Measurements from ENCODE around the gene UBTF. TPM values are rescaled to one million over a fixed set of nuclear protein-coding genes. Genes with fewer than 3 reads are reported as not detected.

UBTF gene
- total RNA-seq, 2 donors from 2014 or later = 121 to 140 TPM

DNA sequence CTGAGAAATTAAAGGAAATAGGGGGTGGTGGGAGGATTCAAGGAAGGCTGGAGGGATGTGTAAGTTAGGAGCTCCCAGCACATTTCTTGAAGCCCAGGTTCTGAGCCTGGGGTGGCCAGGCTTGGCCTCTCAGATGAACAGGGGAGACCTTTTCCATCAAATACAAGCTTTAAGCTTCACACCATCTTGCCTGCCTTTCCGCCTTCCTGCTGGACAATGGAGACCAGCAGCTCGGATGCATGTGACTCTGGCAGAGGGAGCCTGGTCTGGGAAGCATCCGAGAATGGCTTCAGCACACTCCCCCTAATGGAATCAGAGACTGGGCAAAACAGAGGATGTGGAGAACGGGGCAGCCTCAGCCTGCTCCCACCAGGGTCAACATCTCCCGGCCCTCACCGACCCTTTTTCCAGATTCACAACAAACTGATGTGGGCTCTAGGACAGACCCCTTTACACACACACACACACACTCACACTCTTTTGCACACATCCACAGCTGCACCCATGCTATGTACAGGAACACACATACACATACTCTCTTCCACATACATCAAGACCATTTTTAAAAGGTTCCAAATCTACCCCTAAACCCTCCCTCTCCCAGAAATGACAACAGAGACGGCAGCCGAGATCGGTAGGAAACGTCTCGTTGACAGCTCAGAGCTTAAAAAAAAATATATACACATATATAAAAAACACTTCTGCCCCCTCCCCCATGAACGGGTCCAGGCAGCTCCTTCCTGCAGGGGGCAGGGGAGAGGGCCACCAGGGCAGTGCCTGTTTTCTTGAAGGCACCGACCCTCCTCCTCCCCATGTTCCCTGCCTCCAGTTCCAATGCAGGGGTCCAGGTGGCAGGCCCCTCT is 13.3 kb downstream of the UBTF start:
- peaks cover 2% of the 10 kb centered on the region for H3K36me3 Mint-ChIP-seq (ENCODE audit: low read depth)
- no peak overlapping the region for H3K4me3 Mint-ChIP-seq
- peaks cover 36% of the 10 kb centered on the region for H3K4me1 Mint-ChIP-seq
- no peak for ATAC-seq
- no peak for DNase-seq
- no peaks in the 10 kb centered on the region for H3K27me3 Mint-ChIP-seq
- H3K27ac Mint-ChIP-seq = peak overlapping the region; percentile 34
- H3K9me3 ChIP-seq (ENCODE audit: control insufficient read depth, low read length, poor library complexity, severe bottlenecking) = no peaks in the 10 kb centered on the region

DNA sequence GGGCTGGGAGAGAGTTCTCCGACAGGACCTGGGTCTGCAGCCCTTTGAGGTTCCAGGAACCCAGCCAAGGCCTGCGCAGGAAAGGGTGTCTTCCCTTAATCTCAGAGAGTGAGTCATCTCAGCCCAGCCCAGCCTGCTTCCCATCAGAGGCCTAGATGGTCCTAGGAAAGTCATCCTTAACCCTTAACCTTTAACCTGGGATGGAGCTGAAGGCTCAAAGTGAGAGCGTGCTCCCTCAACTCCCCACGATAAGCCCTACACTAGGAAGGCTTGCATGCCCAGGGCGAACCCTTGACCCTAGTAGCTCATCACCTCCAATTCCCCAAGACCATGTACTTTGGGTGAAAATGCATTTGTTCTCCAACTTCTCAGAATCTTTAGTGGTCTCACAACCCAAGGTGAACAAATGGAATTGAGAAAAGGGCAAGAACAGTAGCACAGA is 15.0 kb downstream of the UBTF start:
- peaks cover 2% of the 10 kb centered on the region for H3K36me3 Mint-ChIP-seq (ENCODE audit: low read depth)
- ATAC-seq = no peak
- no peak overlapping the region for H3K4me3 Mint-ChIP-seq
- H3K4me1 Mint-ChIP-seq = peaks cover 38% of the 10 kb centered on the region
- no peaks in the 10 kb centered on the region for H3K9me3 ChIP-seq (ENCODE audit: control insufficient read depth, low read length, poor library complexity, severe bottlenecking)
- no peak for DNase-seq
- no peaks in the 10 kb centered on the region for H3K27me3 Mint-ChIP-seq
- H3K27ac Mint-ChIP-seq = no peak overlapping the region

DNA sequence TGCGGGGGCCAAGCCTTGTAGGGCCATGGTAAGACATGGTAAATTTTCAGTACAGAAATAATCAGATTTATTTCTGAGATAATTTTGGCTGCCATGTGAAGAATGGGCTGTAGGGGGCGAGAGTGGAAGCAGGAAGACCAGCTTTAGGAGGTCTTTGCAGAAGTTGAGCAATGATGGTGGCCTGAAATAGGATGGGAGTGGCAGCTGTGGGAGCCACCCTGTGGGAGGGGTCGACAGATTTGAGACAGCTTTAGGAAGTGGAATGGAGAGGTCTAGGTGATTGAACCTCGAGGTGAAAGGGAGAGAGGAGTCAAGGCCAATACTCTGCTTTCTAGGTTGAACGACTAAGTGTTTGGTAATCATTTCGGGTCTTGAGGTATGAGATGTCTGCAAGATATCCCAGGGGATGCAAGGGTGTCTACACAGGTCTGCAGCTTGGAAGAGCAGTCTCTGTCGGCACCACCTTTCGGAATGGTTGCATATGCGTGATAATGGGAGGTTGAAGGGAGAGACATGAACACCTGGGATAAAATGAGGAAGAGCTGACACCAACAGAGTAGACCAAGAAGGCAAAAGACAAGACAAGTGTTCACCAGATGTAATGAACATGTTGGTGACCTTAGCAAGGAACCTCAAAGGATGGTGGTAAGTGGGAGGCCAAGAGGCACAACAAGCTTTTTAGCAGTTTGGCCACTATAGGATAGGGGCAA is 15.6 kb downstream of the UBTF start:
- H3K27ac Mint-ChIP-seq = peak overlapping the region; percentile 89
- no peaks in the 10 kb centered on the region for H3K27me3 Mint-ChIP-seq
- H3K36me3 Mint-ChIP-seq (ENCODE audit: low read depth) = peaks cover 2% of the 10 kb centered on the region
- DNase-seq (no peak), ATAC-seq (no peak)
- H3K4me1 Mint-ChIP-seq = peaks cover 38% of the 10 kb centered on the region
- peak overlapping the region; percentile 34 for H3K4me3 Mint-ChIP-seq
- H3K9me3 ChIP-seq (ENCODE audit: control insufficient read depth, low read length, poor library complexity, severe bottlenecking) = no peaks in the 10 kb centered on the region

GRCh38 chr17:44202756-44203155 is 16.7 kb downstream of the UBTF start:
- Mint-ChIP-seq H3K4me3 (peak overlapping the region; percentile 55), H3K27ac (peak overlapping the region; percentile 89), H3K27me3 (no peaks in the 10 kb centered on the region)

DNA sequence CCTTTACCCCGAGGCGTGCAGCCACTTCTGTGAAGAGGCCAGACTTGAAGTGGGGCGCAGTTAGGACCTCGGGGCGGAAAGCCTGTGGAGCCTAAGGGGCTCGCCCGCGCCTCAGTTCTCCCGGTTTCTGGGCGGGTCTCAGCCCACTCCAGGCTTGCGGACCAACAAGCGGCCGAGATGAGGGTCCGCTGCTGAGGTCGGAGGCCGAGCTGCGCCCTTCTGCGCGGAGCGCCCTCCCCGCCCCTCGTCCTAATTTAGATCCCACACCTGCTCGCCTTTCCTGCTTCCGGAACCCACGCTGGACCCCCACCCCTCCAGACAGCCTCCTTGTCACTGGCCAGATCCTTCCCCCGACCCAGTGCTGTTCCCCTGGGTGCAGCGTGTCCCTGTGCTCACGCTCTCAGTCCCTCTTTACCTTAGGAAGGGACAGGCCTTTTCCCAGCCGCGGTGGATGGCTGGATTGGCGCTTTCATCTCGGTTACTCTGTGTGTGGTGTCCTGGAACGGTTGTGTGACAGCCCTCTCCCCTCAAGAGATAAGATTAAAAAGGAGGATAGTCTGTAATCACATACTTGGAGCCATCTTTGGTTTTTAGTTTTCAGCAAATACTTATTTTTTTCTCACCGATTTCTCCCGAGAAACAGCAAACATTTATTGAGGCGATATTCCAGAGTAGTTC is 18.9 kb downstream of the UBTF start:
- Mint-ChIP-seq H3K4me3 (peak overlapping the region; percentile 93), H3K4me1 (peaks cover 40% of the 10 kb centered on the region), H3K27me3 (no peaks in the 10 kb centered on the region), H3K36me3 (ENCODE audit: low read depth) (peaks cover 2% of the 10 kb centered on the region), H3K27ac (peak overlapping the region; percentile 83)
- ATAC-seq = no peak
- H3K9me3 ChIP-seq (ENCODE audit: control insufficient read depth, low read length, poor library complexity, severe bottlenecking) = no peaks in the 10 kb centered on the region
- no peak for DNase-seq

More at GRCh38 chr17:44202756-44203155, 16.7 kb downstream of the UBTF start:
- Mint-ChIP-seq H3K36me3 (ENCODE audit: low read depth) (peaks cover 2% of the 10 kb centered on the region), H3K4me1 (peaks cover 40% of the 10 kb centered on the region)
- H3K9me3 ChIP-seq (ENCODE audit: control insufficient read depth, low read length, poor library complexity, severe bottlenecking) = no peaks in the 10 kb centered on the region
- ATAC-seq = no peak
- DNase-seq = no peak

DNA sequence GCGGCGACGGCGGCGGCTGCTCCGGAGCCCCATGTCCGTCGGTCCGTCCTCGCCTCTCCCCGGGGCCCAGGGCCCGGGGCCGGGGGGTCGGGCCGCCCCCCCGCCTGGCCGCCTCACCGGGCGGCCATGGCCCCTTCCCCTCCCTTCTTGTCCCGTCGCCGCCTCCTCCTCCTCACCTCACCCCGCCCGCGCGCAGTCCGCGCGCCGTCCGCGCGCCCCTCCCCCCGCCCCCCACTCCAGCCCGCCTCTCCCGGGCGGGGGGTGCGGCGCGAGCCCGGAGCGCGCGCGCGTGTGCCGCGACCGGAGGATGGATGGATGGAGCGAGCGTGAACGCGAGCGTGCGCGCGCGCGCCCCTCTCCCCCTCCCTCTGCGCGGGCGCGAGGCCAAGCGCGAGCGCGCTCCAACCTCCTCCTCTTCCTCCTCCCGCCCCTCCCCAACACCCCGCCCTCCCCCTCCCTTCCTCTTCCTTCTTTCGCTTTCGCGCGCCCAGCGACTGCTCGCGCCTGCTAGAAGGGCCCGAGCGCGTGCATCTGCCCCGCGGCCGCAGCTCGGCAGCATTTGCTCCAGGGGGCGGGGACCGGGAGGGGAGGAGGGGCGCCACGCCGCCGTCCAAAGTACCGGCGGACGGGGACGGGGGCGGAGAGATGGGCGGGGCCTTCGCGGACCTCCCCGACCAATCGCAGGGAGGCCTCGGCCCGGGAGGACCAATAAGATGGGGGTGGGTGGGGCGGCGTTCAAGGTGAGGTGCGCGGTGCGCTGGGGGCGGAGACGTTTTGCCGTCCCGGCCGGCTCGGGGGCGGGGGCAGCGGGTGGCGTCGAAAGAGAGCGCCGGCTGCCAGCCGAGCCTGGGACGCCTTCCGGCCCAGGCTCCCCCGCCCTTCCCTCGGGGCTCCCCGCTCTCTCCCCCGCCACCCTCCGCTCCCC is 19.7 kb downstream of the UBTF start, which contains the start of gene ATXN7L3:
Gene ATXN7L3 (minus strand): TSS at position 332 of the 925 bp plus-strand sequence. CDS start 1,814 bp downstream, outside the sequence.
- peaks cover 2% of the 10 kb centered on the region for H3K36me3 Mint-ChIP-seq (ENCODE audit: low read depth)
- no peaks in the 10 kb centered on the region for H3K27me3 Mint-ChIP-seq
- H3K9me3 ChIP-seq (ENCODE audit: control insufficient read depth, low read length, poor library complexity, severe bottlenecking) = no peaks in the 10 kb centered on the region
- DNase-seq (peak; percentile 95 to 100 (median 100)), ATAC-seq (peak; percentile 87)
- H3K27ac Mint-ChIP-seq = peak within 1 kb of the TSS; percentile 83
- peaks cover 40% of the 10 kb centered on the region for H3K4me1 Mint-ChIP-seq
- peak within 1 kb of the TSS; percentile 93 for H3K4me3 Mint-ChIP-seq

- Mint-ChIP-seq H3K27me3 (no peaks in the 10 kb centered on the region), H3K36me3 (ENCODE audit: low read depth) (peaks cover 2% of the 10 kb centered on the region), H3K27ac (peak overlapping the region; percentile 93), H3K4me1 (peaks cover 37% of the 10 kb centered on the region), H3K4me3 (peak overlapping the region; percentile 90)
- peak; percentile 13 for ATAC-seq
- H3K9me3 ChIP-seq (ENCODE audit: control insufficient read depth, low read length, poor library complexity, severe bottlenecking) = no peaks in the 10 kb centered on the region
- peak in 2 of 3 donors; percentile 61 for DNase-seq
Measured at GRCh38 chr17:44198721-44199552, 20.5 kb downstream of the UBTF start.

DNA sequence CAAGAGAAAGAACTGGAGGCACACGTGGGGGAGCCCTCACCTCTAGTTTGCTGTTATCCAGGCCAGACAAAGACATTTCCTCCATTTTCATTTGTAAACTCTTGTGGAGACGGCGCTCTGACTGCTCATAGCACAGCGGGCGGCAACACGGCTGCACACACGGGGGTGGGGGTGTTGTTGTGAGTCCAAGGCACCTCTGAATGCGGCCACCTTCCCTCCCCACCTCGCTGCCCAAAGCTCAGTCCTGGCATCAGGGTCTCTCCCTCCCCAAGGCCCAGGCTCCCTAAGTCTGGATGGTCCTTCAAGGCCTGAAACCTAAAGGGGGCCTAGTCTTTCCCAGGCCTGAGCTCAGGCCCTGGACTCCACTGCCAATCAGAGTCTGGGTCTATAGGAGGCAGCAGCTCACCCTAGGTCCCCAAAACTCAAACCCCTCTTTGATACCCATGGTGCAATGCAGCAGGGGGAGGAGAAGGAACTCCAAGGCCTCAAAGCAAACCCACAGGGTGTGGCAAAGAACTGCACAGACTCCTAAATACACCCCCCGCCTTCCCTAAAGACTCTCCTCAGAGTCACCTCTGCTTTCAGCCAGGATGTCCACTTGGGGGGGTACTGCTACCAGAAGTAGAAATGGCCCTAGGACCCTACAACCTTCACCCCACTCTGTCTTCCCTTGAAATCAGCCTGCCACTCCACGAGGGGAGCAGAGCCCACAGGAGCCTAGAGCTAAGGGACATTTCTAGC is 21.3 kb downstream of the UBTF start:
- DNase-seq (no peak), ATAC-seq (peak; percentile 24)
- Mint-ChIP-seq H3K4me1 (peaks cover 29% of the 10 kb centered on the region), H3K4me3 (peak overlapping the region; percentile 90), H3K27ac (peak overlapping the region; percentile 93), H3K27me3 (no peaks in the 10 kb centered on the region), H3K36me3 (ENCODE audit: low read depth) (peaks cover 2% of the 10 kb centered on the region)
- H3K9me3 ChIP-seq (ENCODE audit: control insufficient read depth, low read length, poor library complexity, severe bottlenecking) = no peaks in the 10 kb centered on the region

GRCh38 chr17:44197107-44197506 is 22.4 kb downstream of the UBTF start:
- peak overlapping the region; percentile 93 for H3K27ac Mint-ChIP-seq
- peaks cover 26% of the 10 kb centered on the region for H3K4me1 Mint-ChIP-seq
- DNase-seq = no peak
- no peaks in the 10 kb centered on the region for H3K27me3 Mint-ChIP-seq
- H3K36me3 Mint-ChIP-seq (ENCODE audit: low read depth) = peaks cover 2% of the 10 kb centered on the region
- ATAC-seq = no peak
- H3K4me3 Mint-ChIP-seq = no peak overlapping the region
- no peaks in the 10 kb centered on the region for H3K9me3 ChIP-seq (ENCODE audit: control insufficient read depth, low read length, poor library complexity, severe bottlenecking)

DNA sequence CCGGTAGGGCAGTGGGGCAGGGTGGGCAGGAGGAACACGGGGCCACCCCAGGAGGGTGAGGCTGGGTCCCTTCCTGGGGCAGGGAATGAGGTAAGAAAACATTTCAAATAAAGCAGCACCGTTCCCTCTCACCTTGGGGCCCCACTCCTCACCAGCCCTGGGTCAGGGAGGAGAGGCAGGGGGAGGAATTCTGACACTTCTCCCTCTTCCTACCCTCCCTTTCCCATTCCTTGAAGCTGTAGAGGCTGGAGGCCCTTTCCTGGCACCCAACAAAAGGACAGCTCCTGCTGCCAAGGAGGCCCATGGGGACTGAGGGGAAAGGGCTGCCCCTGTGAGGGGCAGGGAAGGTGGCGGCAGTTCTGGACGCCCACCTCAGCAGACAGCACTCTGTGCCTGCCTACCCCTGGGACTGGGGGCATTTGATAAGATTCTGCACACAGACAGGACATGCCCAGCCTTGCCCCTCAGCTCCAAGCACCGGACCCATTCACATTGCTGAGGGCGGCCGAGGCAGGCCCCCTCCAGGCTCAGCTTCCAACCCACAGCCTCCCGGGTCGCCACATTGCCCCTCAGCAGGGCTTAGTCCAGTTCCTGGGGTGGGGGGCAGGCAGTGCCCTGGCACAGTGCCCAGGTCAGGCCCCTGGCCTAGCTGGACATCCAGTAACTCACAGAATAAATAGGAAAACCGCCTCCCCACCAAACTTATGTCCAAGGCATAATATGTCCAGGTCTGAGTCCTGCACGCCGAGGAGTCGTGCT is 26.0 kb downstream of the UBTF start:
- peaks cover 6% of the 10 kb centered on the region for H3K36me3 Mint-ChIP-seq (ENCODE audit: low read depth)
- ATAC-seq = no peak
- H3K27me3 Mint-ChIP-seq = no peaks in the 10 kb centered on the region
- no peak overlapping the region for H3K27ac Mint-ChIP-seq
- H3K4me3 Mint-ChIP-seq = no peak overlapping the region
- no peaks in the 10 kb centered on the region for H3K9me3 ChIP-seq (ENCODE audit: control insufficient read depth, low read length, poor library complexity, severe bottlenecking)
- peaks cover 18% of the 10 kb centered on the region for H3K4me1 Mint-ChIP-seq
- DNase-seq = no peak

DNA sequence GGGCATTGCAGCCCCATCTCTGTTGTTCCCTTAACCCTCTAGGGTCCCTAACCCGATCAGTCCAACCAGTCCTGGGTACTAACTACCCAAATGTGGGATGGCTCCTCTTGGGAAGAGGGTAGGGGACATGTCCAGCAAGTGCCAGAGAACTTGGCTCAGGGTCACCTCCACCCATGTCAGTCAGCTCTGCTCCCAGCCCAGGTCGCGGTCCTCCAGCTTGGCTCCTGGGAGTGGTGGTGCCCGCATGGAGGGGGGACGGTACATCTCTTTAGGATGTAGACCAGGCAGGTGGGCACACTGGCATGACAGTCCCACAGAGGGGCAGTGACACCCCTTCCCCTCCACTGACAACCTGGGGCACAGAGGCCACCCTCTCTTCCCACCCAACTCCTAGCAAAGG is 26.7 kb downstream of the UBTF start:
- H3K27ac Mint-ChIP-seq = no peak overlapping the region
- no peaks in the 10 kb centered on the region for H3K9me3 ChIP-seq (ENCODE audit: control insufficient read depth, low read length, poor library complexity, severe bottlenecking)
- H3K36me3 Mint-ChIP-seq (ENCODE audit: low read depth) = peaks cover 6% of the 10 kb centered on the region
- no peak overlapping the region for H3K4me3 Mint-ChIP-seq
- no peaks in the 10 kb centered on the region for H3K27me3 Mint-ChIP-seq
- ATAC-seq (peak; percentile 12), DNase-seq (no peak)
- H3K4me1 Mint-ChIP-seq = peaks cover 16% of the 10 kb centered on the region

Data from T-helper 17 cell (primary cell).